Panc1 (cell line): Measurements from ENCODE around the gene ROBO2. TPM values are rescaled to one million over a fixed set of nuclear protein-coding genes. Genes with fewer than 3 reads are reported as not detected.

Experiments
- ATAC-seq: fragments of 200-7000 bp; cut with Tn5 transposase; 2 replicates; pipeline ENCODE4 v1.9.1; 2020; ENCODE audit warnings: mild to moderate bottlenecking, moderate library complexity
- BruUV-seq: library from RNA; stranded (reverse); fragments of 400-500 nt; replicated peaks from 2 replicates; lab custom pipeline; 2021; lab: Mats Ljungman, UMichigan
- CTCF ChIA-PET: fragments of 300-600 bp; sonication (Branson Sonifier 250); formaldehyde crosslinking; loops from one replicate; lab custom pipeline; 2022; ENCODE audit warnings: antibody characterized with exemption; lab: Charles Lee
- POLR2A ChIA-PET: fragments of 300-600 bp; sonication (Branson Sonifier 250); formaldehyde crosslinking; loops from one replicate; lab custom pipeline; 2022; ENCODE audit warnings: antibody characterized with exemption; lab: Charles Lee
- DNase-seq: peaks from one replicate; pipeline ENCODE4 v3.0.0-alpha.2; 2010; ENCODE audit warnings: low read depth, low spot score
- H3K27ac ChIP-seq: 2 replicates; pipeline ENCODE4 v1.5.1; 2011; ENCODE audit warnings: mild to moderate bottlenecking, low read length, inconsistent platforms
- H3K27me3 ChIP-seq: fragments of 200-500 bp; sonication (Bioruptor generic); 2 replicates; pipeline ENCODE4 v1.6.0; 2014; ENCODE audit warnings: low read length, inconsistent platforms; ENCODE audit not compliant: control insufficient read depth, insufficient read depth
- H3K36me3 ChIP-seq: fragments of 200-500 bp; sonication (Bioruptor generic); 2 replicates; pipeline ENCODE4 v1.5.1; 2014; ENCODE audit warnings: inconsistent platforms, mild to moderate bottlenecking, low read length, moderate library complexity; ENCODE audit not compliant: control insufficient read depth, insufficient read depth
- H3K4me1 ChIP-seq: 2 replicates; pipeline ENCODE4 v1.5.1; 2011; ENCODE audit warnings: inconsistent platforms, mild to moderate bottlenecking, low read length, moderate library complexity; ENCODE audit not compliant: control insufficient read depth, insufficient read depth
- H3K4me3 ChIP-seq, 2 experiments: 2 replicates each; pipeline ENCODE4 v1.5.1; 2011 to 2012; ENCODE audit warnings: low read depth in 2 of 2, low read length in 2 of 2, mild to moderate bottlenecking in 2 of 2, inconsistent platforms in 1 of 2, moderate library complexity in 1 of 2
- H3K9me3 ChIP-seq: fragments of 200-500 bp; sonication (Bioruptor generic); 2 replicates; pipeline ENCODE4 v1.5.1; 2014; ENCODE audit warnings: low read depth, mild to moderate bottlenecking, inconsistent platforms, low read length, moderate library complexity; ENCODE audit not compliant: control insufficient read depth, insufficient read depth
- CTCF ChIP-seq: fragments of 450-650 bp; IDR thresholded peaks from 2 replicates; pipeline ENCODE4 v1.5.1; 2017; ENCODE audit warnings: mild to moderate bottlenecking
- POLR2AphosphoS5 ChIP-seq: IDR thresholded peaks from 2 replicates; pipeline ENCODE4 v1.6.1; 2012; ENCODE audit warnings: mild to moderate bottlenecking, low read depth, low read length, moderate library complexity
- SIN3A ChIP-seq: IDR thresholded peaks from 2 replicates; pipeline ENCODE4 v1.6.1; 2012; ENCODE audit warnings: low read depth, mild to moderate bottlenecking, low read length, moderate library complexity, borderline replicate concordance; ENCODE audit not compliant: insufficient read depth
- TCF7L2 ChIP-seq: IDR thresholded peaks from 2 replicates; pipeline ENCODE4 v1.6.1; 2011; ENCODE audit warnings: mild to moderate bottlenecking, low read depth, low read length, inconsistent platforms
- in situ Hi-C: cut with HindIII; loops from 2 replicates; pipeline ENCODE4 v1.10.0; 2016; ENCODE audit warnings: low sequenced_read_pairs, low pct_unique_long_range_greater_than_20kb
- intact Hi-C: fragments of 100-400 bp; cut with micrococcal nuclease; formaldehyde crosslinking; loops from one replicate; pipeline ENCODE4 v1.10.0; 2022; ENCODE audit not compliant: unreplicated experiment
- total RNA-seq: library from RNA; stranded (reverse); gene quantifications from one replicate; pipeline ENCODE4 v1.2.1, GENCODE V29; 2021; ENCODE audit not compliant: unreplicated experiment
- TF ChIP-seq, protein P1 (sequence below), 2 experiments: IDR thresholded peaks; 2 replicates each; pipeline ENCODE4 v1.6.1; 2011 to 2012; ENCODE audit warnings: low read depth in 2 of 2, control low read depth in 1 of 2, low read length in 1 of 2, mild to moderate bottlenecking in 1 of 2, moderate library complexity in 1 of 2; ENCODE audit not compliant: insufficient read depth in 1 of 2

ROBO2 gene
- total RNA-seq, 1 experiment from 2014 or later = 1.3 TPM

- H3K4me3 ChIP-seq = no peak overlapping the region
- H3K27me3 ChIP-seq = no peaks in the 10 kb centered on the region
- H3K36me3 ChIP-seq = no peaks in the 10 kb centered on the region
- H3K27ac ChIP-seq = no peak overlapping the region
- intact Hi-C loops = no loop called here
- no peak for ATAC-seq
- no peaks in the 10 kb centered on the region for H3K9me3 ChIP-seq
- CTCF ChIA-PET = interaction anchor here (0.7 kb wide), 1 partner anchor 12 kb away, joined by 9 read pairs; no protein-coding TSS in a partner anchor
- no peaks in the 10 kb centered on the region for H3K4me1 ChIP-seq
- in situ Hi-C loops = no loop called here
- no peak for TF ChIP-seq TCF7L2
- TF ChIP-seq, protein P1, sequence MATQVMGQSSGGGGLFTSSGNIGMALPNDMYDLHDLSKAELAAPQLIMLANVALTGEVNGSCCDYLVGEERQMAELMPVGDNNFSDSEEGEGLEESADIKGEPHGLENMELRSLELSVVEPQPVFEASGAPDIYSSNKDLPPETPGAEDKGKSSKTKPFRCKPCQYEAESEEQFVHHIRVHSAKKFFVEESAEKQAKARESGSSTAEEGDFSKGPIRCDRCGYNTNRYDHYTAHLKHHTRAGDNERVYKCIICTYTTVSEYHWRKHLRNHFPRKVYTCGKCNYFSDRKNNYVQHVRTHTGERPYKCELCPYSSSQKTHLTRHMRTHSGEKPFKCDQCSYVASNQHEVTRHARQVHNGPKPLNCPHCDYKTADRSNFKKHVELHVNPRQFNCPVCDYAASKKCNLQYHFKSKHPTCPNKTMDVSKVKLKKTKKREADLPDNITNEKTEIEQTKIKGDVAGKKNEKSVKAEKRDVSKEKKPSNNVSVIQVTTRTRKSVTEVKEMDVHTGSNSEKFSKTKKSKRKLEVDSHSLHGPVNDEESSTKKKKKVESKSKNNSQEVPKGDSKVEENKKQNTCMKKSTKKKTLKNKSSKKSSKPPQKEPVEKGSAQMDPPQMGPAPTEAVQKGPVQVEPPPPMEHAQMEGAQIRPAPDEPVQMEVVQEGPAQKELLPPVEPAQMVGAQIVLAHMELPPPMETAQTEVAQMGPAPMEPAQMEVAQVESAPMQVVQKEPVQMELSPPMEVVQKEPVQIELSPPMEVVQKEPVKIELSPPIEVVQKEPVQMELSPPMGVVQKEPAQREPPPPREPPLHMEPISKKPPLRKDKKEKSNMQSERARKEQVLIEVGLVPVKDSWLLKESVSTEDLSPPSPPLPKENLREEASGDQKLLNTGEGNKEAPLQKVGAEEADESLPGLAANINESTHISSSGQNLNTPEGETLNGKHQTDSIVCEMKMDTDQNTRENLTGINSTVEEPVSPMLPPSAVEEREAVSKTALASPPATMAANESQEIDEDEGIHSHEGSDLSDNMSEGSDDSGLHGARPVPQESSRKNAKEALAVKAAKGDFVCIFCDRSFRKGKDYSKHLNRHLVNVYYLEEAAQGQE (IDR thresholded peaks at IDR 0.05; ENCODE audit: insufficient read depth in 1 of 2, low read depth in 2 of 2, low read length in 1 of 2) = no peak
- TF ChIP-seq SIN3A = no peak
- TF ChIP-seq POLR2AphosphoS5 = no peak
- TF ChIP-seq CTCF = no peak
- BruUV-seq = no TSS peak
- POLR2A ChIA-PET = no interaction called here
- DNase-seq = no peak
Observed at GRCh38 chr3:77446084-77446483, 406.2 kb downstream of the ROBO2 start.

GRCh38 chr3:77446761-77447160, 406.9 kb downstream of the ROBO2 start:
- ATAC-seq (no peak), DNase-seq (no peak)
- Histone ChIP-seq H3K9me3 (no peaks in the 10 kb centered on the region), H3K4me3 (no peak overlapping the region), H3K27me3 (no peaks in the 10 kb centered on the region), H3K4me1 (no peaks in the 10 kb centered on the region), H3K36me3 (no peaks in the 10 kb centered on the region), H3K27ac (no peak overlapping the region)
- intact Hi-C loops = no loop called here
- ChIA-PET POLR2A (no interaction called here), CTCF (no interaction called here)
- TF ChIP-seq TCF7L2 (no peak), POLR2AphosphoS5 (no peak), CTCF (no peak), SIN3A (no peak)
- TF ChIP-seq, protein P1 (IDR thresholded peaks at IDR 0.05; ENCODE audit: insufficient read depth in 1 of 2, low read depth in 2 of 2, low read length in 1 of 2) = no peak
- in situ Hi-C loops = no loop called here
- BruUV-seq = no TSS peak
